Stimulated activated CD8-positive, alpha-beta memory T cell treated with anti-CD3 and anti-CD28 coated beads, Interleukin-7, amount 100 ng/mL, for 4 hours (primary cell): ENCODE data around the gene RBM28.
"Not testable (repeated sequence)": the region's sequence is repeated elsewhere in the genome, so short reads cannot be mapped to it uniquely, and the experiment has no call there.

ENCODE experiments used
- DNase-seq, 2 donors: peaks; one replicate each; pipeline ENCODE4 v3.0.0-alpha.2; 2020; ENCODE audit warnings: low read depth in 2 of 2

Gene RBM28

GRCh38 chr7:128281605-128282380 is 61.9 kb downstream of the RBM28 start:
- DNase-seq: no peak

- DNase-seq: not testable (repeated sequence)
These were observed 63.3 kb downstream of the RBM28 start for GRCh38 chr7:128280451-128280850.

GRCh38 chr7:128279124-128279713 is 64.5 kb downstream of the RBM28 start:
- DNase-seq: no peak

GRCh38 chr7:128278366-128278765 is 65.3 kb downstream of the RBM28 start:
- no peak for DNase-seq

- DNase-seq: no peak
These were observed 68.0 kb downstream of the RBM28 start for GRCh38 chr7:128275681-128276080.

- DNase-seq: no peak
These were observed 68.7 kb downstream of the RBM28 start for GRCh38 chr7:128274884-128275603.

GRCh38 chr7:128274246-128274883 is 69.3 kb downstream of the RBM28 start:
- no peak for DNase-seq

GRCh38 chr7:128271942-128272481 is 71.7 kb downstream of the RBM28 start:
- no peak for DNase-seq

GRCh38 chr7:128271471-128271941 is 72.2 kb downstream of the RBM28 start:
- DNase-seq: no peak

GRCh38 chr7:128270826-128271272 is 72.9 kb downstream of the RBM28 start:
- DNase-seq: no peak

GRCh38 chr7:128268233-128268632 is 75.5 kb downstream of the RBM28 start:
- no peak for DNase-seq

- no peak for DNase-seq
These were observed 76.1 kb downstream of the RBM28 start for GRCh38 chr7:128267595-128267924.

GRCh38 chr7:128266883-128267594 is 76.7 kb downstream of the RBM28 start:
- DNase-seq: no peak

GRCh38 chr7:128266529-128266882 is 77.2 kb downstream of the RBM28 start:
- DNase-seq: no peak

GRCh38 chr7:128265906-128266300 is 77.8 kb downstream of the RBM28 start:
- DNase-seq: no peak

- DNase-seq: no peak
These were observed 78.4 kb downstream of the RBM28 start for GRCh38 chr7:128265156-128265905.

- no peak for DNase-seq
These were observed 79.2 kb downstream of the RBM28 start for GRCh38 chr7:128264477-128264876.

GRCh38 chr7:128263420-128263819 is 80.3 kb downstream of the RBM28 start:
- DNase-seq: no peak

GRCh38 chr7:128262273-128263028 is 81.3 kb downstream of the RBM28 start:
- no peak for DNase-seq
